Activated T-cell treated with anti-CD3 and anti-CD28 coated beads, Interleukin-2, amount 50 U/mL, for 72 hours (primary cell): ENCODE results near the gene OLIG2. TPM values are rescaled to one million over a fixed set of nuclear protein-coding genes. Genes with fewer than 3 reads are reported as not detected.

Source experiments
- ATAC-seq, 2 donors: fragments of 150-1000 bp; cut with Tn5 transposase; replicated peaks in 1 of 2; 2 replicates each; pipeline ENCODE4 v1.10.0; 2021; ENCODE audit warnings: moderate library complexity in 2 of 2, mild to moderate bottlenecking in 1 of 2
- DNase-seq, 2 donors: peaks; one replicate each; pipeline ENCODE4 v3.0.0; 2021 to 2022; ENCODE audit warnings: mixed read lengths in 1 of 2
- H3K27ac Mint-ChIP-seq: one replicate; pipeline ENCODE4 v1.8.0; 2022; ENCODE audit warnings: mild to moderate bottlenecking, moderate library complexity, mixed read lengths
- H3K27me3 Mint-ChIP-seq: one replicate; pipeline ENCODE4 v1.8.0; 2022; ENCODE audit warnings: low read depth, mixed read lengths
- H3K36me3 Mint-ChIP-seq, 2 donors: one replicate each; pipeline ENCODE4 v1.8.0; 2022; ENCODE audit warnings: mixed read lengths in 2 of 2, mild to moderate bottlenecking in 1 of 2; ENCODE audit not compliant: insufficient read depth in 2 of 2
- H3K4me1 Mint-ChIP-seq: one replicate; pipeline ENCODE4 v1.8.0; 2022; ENCODE audit warnings: low read depth, mixed read lengths
- H3K4me3 Mint-ChIP-seq, 2 donors: one replicate each; pipeline ENCODE4 v1.8.0; 2022; ENCODE audit warnings: mild to moderate bottlenecking in 2 of 2, mixed read lengths in 2 of 2, moderate library complexity in 2 of 2
- H3K9me3 Mint-ChIP-seq, 2 donors: one replicate each; pipeline ENCODE4 v1.8.0; 2022; ENCODE audit warnings: mixed read lengths in 2 of 2
- total RNA-seq, 2 donors: library from RNA; stranded (reverse); gene quantifications; one replicate each; pipeline ENCODE4 v1.2.3, GENCODE V29; 2022

The OLIG2 gene
- total RNA-seq, 2 donors from 2014 or later, result not detected

DNA sequence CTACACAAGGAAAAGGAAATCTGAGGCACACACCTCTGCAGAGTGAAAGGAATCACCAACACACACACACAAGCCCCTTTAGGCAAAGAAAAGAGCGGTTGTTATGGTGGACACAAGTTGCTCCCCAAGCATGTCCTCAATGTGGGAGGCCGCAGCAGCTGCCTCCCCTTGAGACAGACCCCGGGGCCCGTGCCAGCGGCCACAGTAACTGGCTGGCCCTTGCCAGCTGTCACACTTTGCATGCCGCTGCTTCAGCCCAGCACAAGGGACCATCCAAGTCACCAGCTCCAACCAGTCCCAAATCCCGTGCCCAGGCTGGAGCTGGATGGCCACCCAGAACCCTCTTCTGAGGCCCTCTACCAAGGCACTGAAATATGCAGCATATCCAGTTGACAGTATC lies 41.3 kb downstream of the OLIG2 start:
- no peak for ATAC-seq
- H3K9me3 Mint-ChIP-seq, result peaks cover 0 to 2% of the 10 kb centered on the region in 2 donors
- no peaks in the 10 kb centered on the region for H3K36me3 Mint-ChIP-seq
- H3K4me1 Mint-ChIP-seq, result peaks cover 16% of the 10 kb centered on the region
- no peak for DNase-seq
- H3K27me3 Mint-ChIP-seq, result peaks cover 54% of the 10 kb centered on the region
- no peak overlapping the region for H3K4me3 Mint-ChIP-seq
- H3K27ac Mint-ChIP-seq, result no peak overlapping the region

DNA sequence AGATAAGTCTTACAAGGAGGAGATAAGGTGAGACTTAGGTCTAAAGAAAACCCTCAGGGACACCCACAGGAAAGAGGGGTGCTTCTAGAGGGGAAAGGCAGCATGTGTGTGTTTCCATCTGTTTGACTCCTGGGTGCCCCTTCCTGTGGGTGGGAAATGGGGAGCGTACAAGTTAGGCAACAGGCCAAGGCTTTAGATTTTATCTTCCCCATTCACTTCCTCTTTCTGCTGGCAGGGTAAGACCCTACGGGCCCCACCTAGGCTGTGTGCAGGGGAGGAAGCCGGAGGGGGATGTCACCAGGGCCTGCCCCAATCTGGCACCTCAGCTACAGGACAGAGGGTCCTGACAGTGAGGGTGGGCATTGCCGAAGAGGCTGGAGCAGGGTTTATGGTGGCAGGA lies 41.7 kb downstream of the OLIG2 start:
- Mint-ChIP-seq H3K4me3 (no peak overlapping the region), H3K36me3 (no peaks in the 10 kb centered on the region), H3K27ac (no peak overlapping the region), H3K4me1 (peaks cover 16% of the 10 kb centered on the region), H3K9me3 (peaks cover 0 to 2% of the 10 kb centered on the region in 2 donors), H3K27me3 (peaks cover 58% of the 10 kb centered on the region)
- no peak for ATAC-seq
- DNase-seq, result no peak

DNA sequence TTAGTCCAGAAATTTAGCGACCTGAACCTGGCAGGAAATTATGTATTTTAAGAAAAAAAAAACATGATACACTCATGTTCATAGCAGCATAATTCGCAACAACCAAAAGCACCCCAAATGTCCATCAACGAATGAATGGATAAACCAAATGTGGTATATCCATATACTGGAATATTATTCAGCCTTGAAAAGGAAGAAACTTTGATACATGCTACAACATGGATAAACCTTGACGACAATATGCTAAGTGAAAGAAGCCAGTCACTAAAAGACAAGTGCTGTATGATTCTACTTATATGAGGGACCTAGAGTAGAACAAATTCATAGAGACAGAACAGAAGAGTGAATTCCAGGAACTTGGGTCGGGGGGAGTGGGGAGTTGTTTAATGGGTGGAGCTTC lies 43.5 kb downstream of the OLIG2 start:
- ATAC-seq (no peak), DNase-seq (no peak)
- Mint-ChIP-seq H3K27ac (no peak overlapping the region), H3K4me3 (peak overlapping the region; percentile 58 to 65), H3K4me1 (peaks cover 16% of the 10 kb centered on the region), H3K36me3 (no peaks in the 10 kb centered on the region), H3K9me3 (peaks cover 0 to 2% of the 10 kb centered on the region in 2 donors), H3K27me3 (peaks cover 76% of the 10 kb centered on the region)

DNA sequence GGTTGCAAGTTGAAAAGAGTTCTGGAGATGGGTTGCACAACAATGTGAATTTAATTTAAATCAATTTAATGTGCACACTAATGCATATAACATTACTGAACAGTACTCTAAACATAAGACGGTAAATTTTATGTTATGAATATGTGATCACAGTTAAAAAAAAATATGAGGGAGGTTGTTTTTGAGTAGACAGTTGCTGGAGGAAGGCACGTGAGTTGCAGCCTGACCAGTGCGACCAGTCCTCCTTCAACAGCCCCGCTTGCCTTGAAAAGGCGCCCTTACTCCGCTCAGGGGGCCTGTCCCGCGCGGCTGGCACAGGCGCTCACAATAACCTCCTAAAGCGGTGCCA lies 43.9 kb downstream of the OLIG2 start:
- DNase-seq (no peak), ATAC-seq (no peak)
- peaks cover 16% of the 10 kb centered on the region for H3K4me1 Mint-ChIP-seq
- no peak overlapping the region for H3K27ac Mint-ChIP-seq
- no peaks in the 10 kb centered on the region for H3K36me3 Mint-ChIP-seq
- peaks cover 0 to 2% of the 10 kb centered on the region in 2 donors for H3K9me3 Mint-ChIP-seq
- H3K4me3 Mint-ChIP-seq, result peak overlapping the region; percentile 58 to 65
- peaks cover 76% of the 10 kb centered on the region for H3K27me3 Mint-ChIP-seq

DNA sequence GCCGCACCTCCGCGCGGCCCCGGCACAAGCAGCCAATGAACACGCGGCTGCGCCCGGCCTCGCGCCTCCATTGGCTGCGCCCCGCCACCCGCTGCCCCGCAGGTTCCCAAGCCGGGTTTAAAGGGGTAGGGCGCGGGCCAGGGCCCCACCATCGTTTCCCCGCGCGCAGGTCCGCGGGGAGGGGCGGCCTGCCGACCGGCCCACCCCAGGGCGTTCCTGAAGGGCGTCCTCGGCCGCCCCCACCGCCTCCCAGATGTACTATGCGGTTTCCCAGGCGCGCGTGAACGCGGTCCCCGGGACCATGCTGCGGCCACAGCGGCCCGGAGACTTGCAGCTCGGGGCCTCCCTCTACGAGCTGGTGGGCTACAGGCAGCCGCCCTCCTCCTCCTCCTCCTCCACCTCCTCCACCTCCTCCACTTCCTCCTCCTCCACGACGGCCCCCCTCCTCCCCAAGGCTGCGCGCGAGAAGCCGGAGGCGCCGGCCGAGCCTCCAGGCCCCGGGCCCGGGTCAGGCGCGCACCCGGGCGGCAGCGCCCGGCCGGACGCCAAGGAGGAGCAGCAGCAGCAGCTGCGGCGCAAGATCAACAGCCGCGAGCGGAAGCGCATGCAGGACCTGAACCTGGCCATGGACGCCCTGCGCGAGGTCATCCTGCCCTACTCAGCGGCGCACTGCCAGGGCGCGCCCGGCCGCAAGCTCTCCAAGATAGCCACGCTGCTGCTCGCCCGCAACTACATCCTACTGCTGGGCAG lies 44.4 kb downstream of the OLIG2 start, which contains the start of gene OLIG1:
TSS of gene OLIG1 (plus strand) at position 148 of the 750 bp plus-strand sequence. CDS start at position 254, 106 bp downstream.
- H3K36me3 Mint-ChIP-seq, result no peaks in the 10 kb centered on the region
- H3K9me3 Mint-ChIP-seq, result peaks cover 0 to 2% of the 10 kb centered on the region in 2 donors
- peak within 1 kb of the TSS; percentile 84 to 88 for H3K4me3 Mint-ChIP-seq
- DNase-seq (peak; percentile 52 to 53), ATAC-seq (peak; percentile 79 to 82)
- peaks cover 16% of the 10 kb centered on the region for H3K4me1 Mint-ChIP-seq
- no peak within 1 kb of the TSS for H3K27ac Mint-ChIP-seq
- peaks cover 76% of the 10 kb centered on the region for H3K27me3 Mint-ChIP-seq

DNA sequence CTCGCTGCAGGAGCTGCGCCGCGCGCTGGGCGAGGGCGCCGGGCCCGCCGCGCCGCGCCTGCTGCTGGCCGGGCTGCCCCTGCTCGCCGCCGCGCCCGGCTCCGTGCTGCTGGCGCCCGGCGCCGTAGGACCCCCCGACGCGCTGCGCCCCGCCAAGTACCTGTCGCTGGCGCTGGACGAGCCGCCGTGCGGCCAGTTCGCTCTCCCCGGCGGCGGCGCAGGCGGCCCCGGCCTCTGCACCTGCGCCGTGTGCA lies 44.9 kb downstream of the OLIG2 start:
- peaks cover 0 to 2% of the 10 kb centered on the region in 2 donors for H3K9me3 Mint-ChIP-seq
- ATAC-seq (peak in 1 of 2 donors; percentile 27), DNase-seq (no peak)
- H3K4me3 Mint-ChIP-seq, result peak overlapping the region; percentile 84 to 88
- H3K4me1 Mint-ChIP-seq, result peaks cover 16% of the 10 kb centered on the region
- H3K36me3 Mint-ChIP-seq, result no peaks in the 10 kb centered on the region
- H3K27ac Mint-ChIP-seq, result no peak overlapping the region
- H3K27me3 Mint-ChIP-seq, result peaks cover 74% of the 10 kb centered on the region

DNA sequence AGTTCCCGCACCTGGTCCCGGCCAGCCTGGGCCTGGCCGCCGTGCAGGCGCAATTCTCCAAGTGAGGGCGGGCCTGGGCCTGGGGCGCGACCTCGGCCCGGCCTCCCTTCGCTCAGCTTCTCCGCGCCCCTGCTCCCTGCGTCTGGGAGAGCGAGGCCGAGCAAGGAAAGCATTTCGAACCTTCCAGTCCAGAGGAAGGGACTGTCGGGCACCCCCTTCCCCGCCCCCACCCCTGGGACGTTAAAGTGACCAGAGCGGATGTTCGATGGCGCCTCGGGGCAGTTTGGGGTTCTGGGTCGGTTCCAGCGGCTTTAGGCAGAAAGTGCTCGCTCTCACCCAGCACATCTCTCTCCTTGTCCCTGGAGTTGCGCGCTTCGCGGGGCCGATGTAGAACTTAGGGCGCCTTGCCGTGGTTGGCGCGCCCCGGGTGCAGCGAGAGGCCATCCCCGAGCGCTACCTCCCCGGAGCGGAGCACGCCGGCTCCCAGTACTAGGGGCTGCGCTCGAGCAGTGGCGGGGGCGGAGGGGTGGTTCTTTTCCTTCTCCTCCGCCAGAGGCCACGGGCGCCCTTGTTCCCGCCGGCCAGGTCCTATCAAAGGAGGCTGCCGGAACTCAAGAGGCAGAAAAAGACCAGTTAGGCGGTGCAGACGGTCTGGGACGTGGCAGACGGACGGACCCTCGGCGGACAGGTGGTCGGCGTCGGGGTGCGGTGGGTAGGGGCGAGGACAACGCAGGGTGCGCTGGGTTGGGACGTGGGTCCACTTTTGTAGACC lies 45.4 kb downstream of the OLIG2 start:
- H3K4me1 Mint-ChIP-seq, result peaks cover 16% of the 10 kb centered on the region
- ATAC-seq, result peak; percentile 23 to 35
- H3K9me3 Mint-ChIP-seq, result peaks cover 0 to 2% of the 10 kb centered on the region in 2 donors
- H3K27ac Mint-ChIP-seq, result no peak overlapping the region
- peak; percentile 21 to 25 for DNase-seq
- H3K4me3 Mint-ChIP-seq, result peak overlapping the region; percentile 84 to 88
- peaks cover 70% of the 10 kb centered on the region for H3K27me3 Mint-ChIP-seq
- H3K36me3 Mint-ChIP-seq, result no peaks in the 10 kb centered on the region

DNA sequence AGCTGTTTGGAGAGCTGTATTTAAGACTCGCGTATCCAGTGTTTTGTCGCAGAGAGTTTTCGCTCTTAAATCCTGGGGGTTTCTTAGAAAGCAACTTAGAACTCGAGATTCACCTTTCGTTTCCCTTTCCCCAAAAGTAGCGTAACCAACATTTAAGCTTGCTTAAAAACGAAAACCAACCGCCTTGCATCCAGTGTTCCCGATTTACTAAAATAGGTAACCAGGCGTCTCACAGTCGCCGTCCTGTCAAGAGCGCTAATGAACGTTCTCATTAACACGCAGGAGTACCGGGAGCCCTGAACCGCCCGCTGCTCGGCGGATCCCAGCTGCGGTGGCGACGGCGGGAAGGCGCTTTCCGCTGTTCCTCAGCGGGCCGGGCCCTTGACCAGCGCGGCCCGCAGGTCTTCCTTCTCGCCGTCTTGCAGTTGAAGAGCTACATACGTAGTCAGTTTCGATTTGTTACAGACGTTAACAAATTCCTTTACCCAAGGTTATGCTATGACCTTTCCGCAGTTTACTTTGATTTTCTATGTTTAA lies 46.1 kb downstream of the OLIG2 start:
- Mint-ChIP-seq H3K36me3 (no peaks in the 10 kb centered on the region), H3K9me3 (peaks cover 0 to 2% of the 10 kb centered on the region in 2 donors), H3K4me3 (peak overlapping the region; percentile 84 to 88), H3K27ac (no peak overlapping the region), H3K4me1 (peaks cover 16% of the 10 kb centered on the region), H3K27me3 (peaks cover 63% of the 10 kb centered on the region)
- DNase-seq (peak in 1 of 2 donors; percentile 2), ATAC-seq (no peak)

DNA sequence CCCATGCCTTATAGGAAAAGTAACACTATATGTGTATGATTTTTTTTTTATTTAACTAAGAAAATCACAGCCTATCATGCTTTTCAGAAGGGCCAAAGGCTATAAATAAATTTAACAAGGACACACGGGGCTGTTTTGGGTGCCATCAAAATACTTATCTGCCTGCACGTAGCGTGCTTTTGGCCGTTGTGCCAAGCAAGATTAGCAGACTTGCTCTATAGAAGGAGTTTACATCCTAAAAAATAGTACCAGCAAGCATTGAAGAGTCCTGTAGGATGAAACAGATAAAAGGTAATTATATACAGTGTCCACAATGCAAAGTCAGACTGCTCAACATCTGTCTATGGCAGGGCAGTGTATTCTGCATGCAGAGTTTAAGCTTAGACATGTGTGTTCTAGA lies 47.9 kb downstream of the OLIG2 start:
- DNase-seq (no peak), ATAC-seq (no peak)
- Mint-ChIP-seq H3K27ac (no peak overlapping the region), H3K27me3 (peaks cover 57% of the 10 kb centered on the region), H3K4me1 (peaks cover 24% of the 10 kb centered on the region), H3K36me3 (no peaks in the 10 kb centered on the region), H3K9me3 (peaks cover 0 to 2% of the 10 kb centered on the region in 2 donors), H3K4me3 (no peak overlapping the region)

DNA sequence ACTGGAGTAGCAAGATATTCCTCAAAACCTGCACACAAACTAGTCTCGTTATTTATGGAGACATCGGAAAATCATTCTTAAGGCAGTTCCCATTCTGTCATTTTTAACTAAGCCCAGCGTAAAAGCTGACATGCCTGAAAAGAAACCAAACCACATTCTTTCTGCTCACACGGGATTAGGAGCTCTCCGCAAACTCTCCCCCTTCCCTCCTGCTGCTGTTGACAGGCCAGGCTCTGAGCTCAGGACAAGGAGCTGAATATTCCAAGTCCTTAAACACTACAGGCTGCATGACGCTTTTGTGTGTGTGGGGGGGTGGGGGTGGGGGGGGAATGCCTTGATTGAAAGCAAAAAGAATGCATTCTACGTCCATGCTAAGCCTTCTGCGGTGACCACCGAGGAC lies 49.4 kb downstream of the OLIG2 start:
- Mint-ChIP-seq H3K27ac (no peak overlapping the region), H3K4me3 (no peak overlapping the region), H3K36me3 (no peaks in the 10 kb centered on the region), H3K4me1 (peaks cover 24% of the 10 kb centered on the region), H3K27me3 (peaks cover 46% of the 10 kb centered on the region), H3K9me3 (no peaks in the 10 kb centered on the region)
- DNase-seq (no peak), ATAC-seq (no peak)

DNA sequence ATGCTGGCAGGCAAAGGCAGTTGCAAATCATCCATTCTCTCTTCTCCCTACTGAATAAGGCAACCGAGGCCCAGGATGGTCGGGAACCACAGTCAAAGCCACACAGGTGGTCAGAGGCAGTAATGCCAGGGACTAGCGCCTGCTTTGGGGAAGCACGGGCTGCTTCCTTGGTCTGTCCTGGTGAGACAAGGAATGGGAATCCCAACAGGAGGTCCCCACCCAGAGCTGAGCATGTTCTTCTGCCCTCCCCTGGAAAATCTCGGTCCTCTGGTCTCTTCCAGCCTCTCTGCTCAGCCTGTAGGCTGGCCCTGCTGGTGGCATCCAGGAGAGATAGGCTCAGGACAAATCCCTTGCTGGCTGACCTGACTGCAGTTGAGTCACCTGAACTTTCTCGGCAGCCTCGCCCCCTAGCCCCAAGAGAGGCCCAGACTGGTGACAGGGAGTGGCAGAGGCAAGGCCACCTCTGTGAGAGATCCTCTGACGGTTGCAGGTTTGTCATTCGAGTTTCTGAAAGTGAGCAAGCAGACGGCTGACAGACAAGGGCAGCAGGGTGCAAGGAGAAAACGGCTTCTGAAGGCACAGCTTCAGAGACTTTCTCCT lies 50.0 kb downstream of the OLIG2 start:
- peaks cover 24% of the 10 kb centered on the region for H3K4me1 Mint-ChIP-seq
- ATAC-seq (no peak), DNase-seq (no peak)
- H3K9me3 Mint-ChIP-seq, result no peaks in the 10 kb centered on the region
- peaks cover 46% of the 10 kb centered on the region for H3K27me3 Mint-ChIP-seq
- no peak overlapping the region for H3K4me3 Mint-ChIP-seq
- H3K36me3 Mint-ChIP-seq, result no peaks in the 10 kb centered on the region
- no peak overlapping the region for H3K27ac Mint-ChIP-seq

DNA sequence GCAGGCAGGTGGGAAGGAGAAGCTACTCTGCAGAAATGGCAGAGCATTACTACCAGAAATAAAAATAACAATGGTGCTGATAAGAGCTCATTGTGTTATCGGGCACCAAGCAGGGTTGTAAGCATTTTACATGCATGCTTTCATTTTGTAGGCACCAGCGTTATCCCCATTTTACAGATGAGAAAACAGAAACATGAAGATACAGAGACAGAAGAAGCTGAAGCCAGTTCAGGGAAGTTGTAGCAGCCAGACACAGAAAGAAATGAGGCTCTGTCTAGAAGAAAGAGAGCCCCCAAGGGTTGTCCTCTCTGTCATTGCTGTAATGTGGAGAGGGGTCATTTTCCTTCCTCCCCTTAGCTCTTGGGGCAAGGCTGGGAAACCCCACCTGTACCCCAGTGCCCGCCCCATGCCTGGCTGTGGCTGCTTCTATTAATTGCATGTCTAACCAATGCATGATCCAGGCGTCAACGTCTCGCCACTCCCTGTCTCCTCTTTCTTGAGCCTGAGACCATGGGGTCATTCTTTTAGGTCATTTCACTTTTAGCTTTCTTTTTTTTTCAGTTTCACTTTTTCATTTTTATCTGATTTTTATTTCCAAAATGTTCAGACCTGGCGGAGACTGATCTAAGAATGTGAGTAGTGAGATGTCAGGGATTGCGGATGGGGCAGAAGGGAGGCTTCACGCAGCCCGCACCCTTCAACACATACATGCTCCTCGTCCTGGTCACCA lies 51.0 kb downstream of the OLIG2 start:
- ATAC-seq (no peak), DNase-seq (no peak)
- Mint-ChIP-seq H3K27ac (no peak overlapping the region), H3K27me3 (peaks cover 39% of the 10 kb centered on the region), H3K36me3 (no peaks in the 10 kb centered on the region), H3K4me1 (peaks cover 18% of the 10 kb centered on the region), H3K9me3 (no peaks in the 10 kb centered on the region), H3K4me3 (no peak overlapping the region)
